ENCODE measurements around the gene NLRC3. TPM values are rescaled to one million over a fixed set of nuclear protein-coding genes. Genes with fewer than 3 reads are reported as not detected.

NLRC3 gene
- total RNA-seq, 1 experiment from 2014 or later: 0.15 TPM

GRCh38 chr16:3518292-3518985 lies 58.8 kb downstream of the NLRC3 start:
- H3K36me3 ChIP-seq (ENCODE audit: control insufficient read depth in 1 of 2, insufficient read depth in 2 of 2, low read length in 2 of 2): peaks cover 24 to 44% of the 10 kb centered on the region in 2 experiments
- H3K4me3 ChIP-seq (replicated peaks in 1 of 2; ENCODE audit: low read depth in 1 of 2, low read length in 2 of 2): no peak overlapping the region
- no peak for TF ChIP-seq REST (IDR thresholded peaks at IDR 0.05; ENCODE audit: low read depth)
- TF ChIP-seq ZFX (IDR thresholded peaks at IDR 0.05): no peak
- no peak for TF ChIP-seq EZH2 (IDR thresholded peaks at IDR 0.05)
- no peak for TF ChIP-seq RAD21 (IDR thresholded peaks at IDR 0.05; ENCODE audit: low read depth)
- TF ChIP-seq, protein P1, sequence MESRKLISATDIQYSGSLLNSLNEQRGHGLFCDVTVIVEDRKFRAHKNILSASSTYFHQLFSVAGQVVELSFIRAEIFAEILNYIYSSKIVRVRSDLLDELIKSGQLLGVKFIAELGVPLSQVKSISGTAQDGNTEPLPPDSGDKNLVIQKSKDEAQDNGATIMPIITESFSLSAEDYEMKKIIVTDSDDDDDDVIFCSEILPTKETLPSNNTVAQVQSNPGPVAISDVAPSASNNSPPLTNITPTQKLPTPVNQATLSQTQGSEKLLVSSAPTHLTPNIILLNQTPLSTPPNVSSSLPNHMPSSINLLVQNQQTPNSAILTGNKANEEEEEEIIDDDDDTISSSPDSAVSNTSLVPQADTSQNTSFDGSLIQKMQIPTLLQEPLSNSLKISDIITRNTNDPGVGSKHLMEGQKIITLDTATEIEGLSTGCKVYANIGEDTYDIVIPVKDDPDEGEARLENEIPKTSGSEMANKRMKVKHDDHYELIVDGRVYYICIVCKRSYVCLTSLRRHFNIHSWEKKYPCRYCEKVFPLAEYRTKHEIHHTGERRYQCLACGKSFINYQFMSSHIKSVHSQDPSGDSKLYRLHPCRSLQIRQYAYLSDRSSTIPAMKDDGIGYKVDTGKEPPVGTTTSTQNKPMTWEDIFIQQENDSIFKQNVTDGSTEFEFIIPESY (IDR thresholded peaks at IDR 0.05; ENCODE audit: extremely low read depth, insufficient replicate concordance, low read length): no peak
- no peak for TF ChIP-seq FOSL1 (IDR thresholded peaks at IDR 0.05; ENCODE audit: low read depth)
- no peak for TF ChIP-seq CBX3 (IDR thresholded peaks at IDR 0.05; ENCODE audit: low read depth)
- TF ChIP-seq POLR2A (IDR thresholded peaks at IDR 0.05; ENCODE audit: borderline replicate concordance, extremely low read depth, insufficient read depth, insufficient read length): no peak
- TF ChIP-seq ELF1 (IDR thresholded peaks at IDR 0.05; ENCODE audit: borderline replicate concordance, low read depth): no peak
- TF ChIP-seq SIN3A (IDR thresholded peaks at IDR 0.05; ENCODE audit: low read depth): no peak
- H3K79me2 ChIP-seq (ENCODE audit: insufficient read depth, low read length): no peaks in the 10 kb centered on the region
- POLR2A ChIA-PET: no interaction called here
- CTCF ChIA-PET: no interaction called here
- no peaks in the 10 kb centered on the region for H3K9me3 ChIP-seq (ENCODE audit: control insufficient read depth in 1 of 2, insufficient read depth in 1 of 2, low read depth in 1 of 2, low read length in 2 of 2)
- no peak overlapping the region for H3K9ac ChIP-seq (ENCODE audit: low read length)
- H3K4me1 ChIP-seq (ENCODE audit: control insufficient read depth in 1 of 2, insufficient read depth in 2 of 2, low read length in 2 of 2): no peaks in the 10 kb centered on the region
- BruUV-seq (replicated peaks): no TSS peak
- H3K27ac ChIP-seq (ENCODE audit: low read depth, low read length): no peak overlapping the region
- H3K27me3 ChIP-seq (ENCODE audit: insufficient read depth, low read length): no peaks in the 10 kb centered on the region
- H2AFZ ChIP-seq (ENCODE audit: low read depth, low read length, poor library complexity, severe bottlenecking): no peak overlapping the region
- H3K4me2 ChIP-seq (ENCODE audit: low read length): no peak overlapping the region
- H4K20me1 ChIP-seq (ENCODE audit: insufficient read depth): no peaks in the 10 kb centered on the region
- ATAC-seq: no peak
- RAD21 ChIA-PET (ENCODE audit: low non-redundant PET in 1 of 2, low total read pairs in 2 of 2, uncharacterized antibody in 2 of 2, unreplicated experiment in 2 of 2): no interaction called here
- no peaks in the 10 kb centered on the region for H3K9me2 ChIP-seq (ENCODE audit: insufficient read depth)
- DNase-seq (ENCODE audit: low read depth, low spot score): no peak
- intact Hi-C loops (cut with micrococcal nuclease): no loop called here
